ENCODE results near the gene EIPR1. TPM values are rescaled to one million over a fixed set of nuclear protein-coding genes. Genes with fewer than 3 reads are reported as not detected.

Gene EIPR1
- total and polyA plus RNA-seq, 2 of the 13 experiments (the other 11 are each of a cell fraction or from before 2014, with no cell fraction given) = 70.0 to 96.3 TPM

DNA sequence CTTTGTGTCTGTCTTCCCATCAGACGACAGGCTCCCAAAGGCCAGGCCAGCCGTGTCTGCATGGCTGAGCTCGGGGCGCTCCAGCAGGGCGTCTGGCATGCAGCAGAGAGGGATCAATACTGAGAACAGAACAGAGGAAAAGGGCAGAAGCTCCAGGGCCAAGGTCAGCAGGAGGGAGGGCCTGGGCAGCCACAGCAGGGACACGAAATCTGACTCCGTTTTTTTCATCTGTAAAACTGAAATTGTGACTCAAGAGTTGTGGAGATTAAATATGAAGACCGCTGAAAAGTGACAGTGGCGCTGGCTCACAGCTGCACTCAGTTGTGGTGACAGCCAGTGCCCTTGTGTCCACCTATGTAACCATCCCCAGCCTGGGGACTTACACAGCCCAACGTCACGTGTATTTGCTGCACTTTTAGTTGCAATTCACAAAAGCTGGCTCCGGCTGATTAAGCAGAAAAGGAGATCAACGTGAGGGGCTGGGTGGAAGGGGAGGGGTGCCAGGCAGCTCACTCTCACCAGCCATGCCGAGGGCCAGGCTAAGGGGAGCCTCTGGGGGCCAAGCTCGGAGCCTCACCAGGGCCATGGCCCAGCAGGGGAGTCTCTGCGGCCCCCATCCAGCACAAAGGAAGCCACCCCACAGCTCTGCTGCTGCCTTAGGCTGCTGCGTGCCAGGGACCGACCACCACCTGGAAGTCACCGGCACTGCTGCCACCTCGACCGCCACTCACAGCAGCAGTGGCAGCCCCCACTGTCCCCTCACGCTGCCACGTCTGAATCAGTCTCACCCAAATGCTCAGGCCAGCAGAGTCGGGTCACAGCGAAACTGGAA lies 74.7 kb downstream of the EIPR1 start (continued):
- TF ChIP-seq, protein P1, sequence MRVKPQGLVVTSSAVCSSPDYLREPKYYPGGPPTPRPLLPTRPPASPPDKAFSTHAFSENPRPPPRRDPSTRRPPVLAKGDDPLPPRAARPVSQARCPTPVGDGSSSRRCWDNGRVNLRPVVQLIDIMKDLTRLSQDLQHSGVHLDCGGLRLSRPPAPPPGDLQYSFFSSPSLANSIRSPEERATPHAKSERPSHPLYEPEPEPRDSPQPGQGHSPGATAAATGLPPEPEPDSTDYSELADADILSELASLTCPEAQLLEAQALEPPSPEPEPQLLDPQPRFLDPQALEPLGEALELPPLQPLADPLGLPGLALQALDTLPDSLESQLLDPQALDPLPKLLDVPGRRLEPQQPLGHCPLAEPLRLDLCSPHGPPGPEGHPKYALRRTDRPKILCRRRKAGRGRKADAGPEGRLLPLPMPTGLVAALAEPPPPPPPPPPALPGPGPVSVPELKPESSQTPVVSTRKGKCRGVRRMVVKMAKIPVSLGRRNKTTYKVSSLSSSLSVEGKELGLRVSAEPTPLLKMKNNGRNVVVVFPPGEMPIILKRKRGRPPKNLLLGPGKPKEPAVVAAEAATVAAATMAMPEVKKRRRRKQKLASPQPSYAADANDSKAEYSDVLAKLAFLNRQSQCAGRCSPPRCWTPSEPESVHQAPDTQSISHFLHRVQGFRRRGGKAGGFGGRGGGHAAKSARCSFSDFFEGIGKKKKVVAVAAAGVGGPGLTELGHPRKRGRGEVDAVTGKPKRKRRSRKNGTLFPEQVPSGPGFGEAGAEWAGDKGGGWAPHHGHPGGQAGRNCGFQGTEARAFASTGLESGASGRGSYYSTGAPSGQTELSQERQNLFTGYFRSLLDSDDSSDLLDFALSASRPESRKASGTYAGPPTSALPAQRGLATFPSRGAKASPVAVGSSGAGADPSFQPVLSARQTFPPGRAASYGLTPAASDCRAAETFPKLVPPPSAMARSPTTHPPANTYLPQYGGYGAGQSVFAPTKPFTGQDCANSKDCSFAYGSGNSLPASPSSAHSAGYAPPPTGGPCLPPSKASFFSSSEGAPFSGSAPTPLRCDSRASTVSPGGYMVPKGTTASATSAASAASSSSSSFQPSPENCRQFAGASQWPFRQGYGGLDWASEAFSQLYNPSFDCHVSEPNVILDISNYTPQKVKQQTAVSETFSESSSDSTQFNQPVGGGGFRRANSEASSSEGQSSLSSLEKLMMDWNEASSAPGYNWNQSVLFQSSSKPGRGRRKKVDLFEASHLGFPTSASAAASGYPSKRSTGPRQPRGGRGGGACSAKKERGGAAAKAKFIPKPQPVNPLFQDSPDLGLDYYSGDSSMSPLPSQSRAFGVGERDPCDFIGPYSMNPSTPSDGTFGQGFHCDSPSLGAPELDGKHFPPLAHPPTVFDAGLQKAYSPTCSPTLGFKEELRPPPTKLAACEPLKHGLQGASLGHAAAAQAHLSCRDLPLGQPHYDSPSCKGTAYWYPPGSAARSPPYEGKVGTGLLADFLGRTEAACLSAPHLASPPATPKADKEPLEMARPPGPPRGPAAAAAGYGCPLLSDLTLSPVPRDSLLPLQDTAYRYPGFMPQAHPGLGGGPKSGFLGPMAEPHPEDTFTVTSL (CRISPR knock-in tag; IDR thresholded peaks at IDR 0.05; ENCODE audit: borderline replicate concordance) = 0 out of 2 replicates have a peak, but pooled peaks have one; percentile 16
- TF ChIP-seq, protein P2, sequence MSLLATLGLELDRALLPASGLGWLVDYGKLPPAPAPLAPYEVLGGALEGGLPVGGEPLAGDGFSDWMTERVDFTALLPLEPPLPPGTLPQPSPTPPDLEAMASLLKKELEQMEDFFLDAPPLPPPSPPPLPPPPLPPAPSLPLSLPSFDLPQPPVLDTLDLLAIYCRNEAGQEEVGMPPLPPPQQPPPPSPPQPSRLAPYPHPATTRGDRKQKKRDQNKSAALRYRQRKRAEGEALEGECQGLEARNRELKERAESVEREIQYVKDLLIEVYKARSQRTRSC (CRISPR knock-in tag; IDR thresholded peaks at IDR 0.05; ENCODE audit: low read depth) = no peak
- no peak; the same call in 1 of the 2 replicates for TF ChIP-seq PHF8 (CRISPR knock-in tag; IDR thresholded peaks at IDR 0.05)
- no peak for TF ChIP-seq SNAI1 (CRISPR knock-in tag; IDR thresholded peaks at IDR 0.05; ENCODE audit: borderline replicate concordance)
- TF ChIP-seq CREM (IDR thresholded peaks at IDR 0.05) = no peak
- TF ChIP-seq CREM (CRISPR knock-in tag; IDR thresholded peaks at IDR 0.05) = no peak
- no peak for TF ChIP-seq ZNF329 (CRISPR knock-in tag; IDR thresholded peaks at IDR 0.05; ENCODE audit: low read depth)
- TF ChIP-seq, protein P3, sequence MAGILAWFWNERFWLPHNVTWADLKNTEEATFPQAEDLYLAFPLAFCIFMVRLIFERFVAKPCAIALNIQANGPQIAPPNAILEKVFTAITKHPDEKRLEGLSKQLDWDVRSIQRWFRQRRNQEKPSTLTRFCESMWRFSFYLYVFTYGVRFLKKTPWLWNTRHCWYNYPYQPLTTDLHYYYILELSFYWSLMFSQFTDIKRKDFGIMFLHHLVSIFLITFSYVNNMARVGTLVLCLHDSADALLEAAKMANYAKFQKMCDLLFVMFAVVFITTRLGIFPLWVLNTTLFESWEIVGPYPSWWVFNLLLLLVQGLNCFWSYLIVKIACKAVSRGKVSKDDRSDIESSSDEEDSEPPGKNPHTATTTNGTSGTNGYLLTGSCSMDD (CRISPR knock-in tag; IDR thresholded peaks at IDR 0.05) = no peak
- no peak for TF ChIP-seq ZNF549 (CRISPR knock-in tag; IDR thresholded peaks at IDR 0.05)
- peak; percentile 34; the same call in 1 of the 2 replicates for TF ChIP-seq DPF2 (CRISPR knock-in tag; IDR thresholded peaks at IDR 0.05; ENCODE audit: borderline replicate concordance, low read depth)
- TF ChIP-seq, protein P4, sequence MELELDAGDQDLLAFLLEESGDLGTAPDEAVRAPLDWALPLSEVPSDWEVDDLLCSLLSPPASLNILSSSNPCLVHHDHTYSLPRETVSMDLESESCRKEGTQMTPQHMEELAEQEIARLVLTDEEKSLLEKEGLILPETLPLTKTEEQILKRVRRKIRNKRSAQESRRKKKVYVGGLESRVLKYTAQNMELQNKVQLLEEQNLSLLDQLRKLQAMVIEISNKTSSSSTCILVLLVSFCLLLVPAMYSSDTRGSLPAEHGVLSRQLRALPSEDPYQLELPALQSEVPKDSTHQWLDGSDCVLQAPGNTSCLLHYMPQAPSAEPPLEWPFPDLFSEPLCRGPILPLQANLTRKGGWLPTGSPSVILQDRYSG (CRISPR knock-in tag; IDR thresholded peaks at IDR 0.05) = no peak
- TF ChIP-seq, protein P5, sequence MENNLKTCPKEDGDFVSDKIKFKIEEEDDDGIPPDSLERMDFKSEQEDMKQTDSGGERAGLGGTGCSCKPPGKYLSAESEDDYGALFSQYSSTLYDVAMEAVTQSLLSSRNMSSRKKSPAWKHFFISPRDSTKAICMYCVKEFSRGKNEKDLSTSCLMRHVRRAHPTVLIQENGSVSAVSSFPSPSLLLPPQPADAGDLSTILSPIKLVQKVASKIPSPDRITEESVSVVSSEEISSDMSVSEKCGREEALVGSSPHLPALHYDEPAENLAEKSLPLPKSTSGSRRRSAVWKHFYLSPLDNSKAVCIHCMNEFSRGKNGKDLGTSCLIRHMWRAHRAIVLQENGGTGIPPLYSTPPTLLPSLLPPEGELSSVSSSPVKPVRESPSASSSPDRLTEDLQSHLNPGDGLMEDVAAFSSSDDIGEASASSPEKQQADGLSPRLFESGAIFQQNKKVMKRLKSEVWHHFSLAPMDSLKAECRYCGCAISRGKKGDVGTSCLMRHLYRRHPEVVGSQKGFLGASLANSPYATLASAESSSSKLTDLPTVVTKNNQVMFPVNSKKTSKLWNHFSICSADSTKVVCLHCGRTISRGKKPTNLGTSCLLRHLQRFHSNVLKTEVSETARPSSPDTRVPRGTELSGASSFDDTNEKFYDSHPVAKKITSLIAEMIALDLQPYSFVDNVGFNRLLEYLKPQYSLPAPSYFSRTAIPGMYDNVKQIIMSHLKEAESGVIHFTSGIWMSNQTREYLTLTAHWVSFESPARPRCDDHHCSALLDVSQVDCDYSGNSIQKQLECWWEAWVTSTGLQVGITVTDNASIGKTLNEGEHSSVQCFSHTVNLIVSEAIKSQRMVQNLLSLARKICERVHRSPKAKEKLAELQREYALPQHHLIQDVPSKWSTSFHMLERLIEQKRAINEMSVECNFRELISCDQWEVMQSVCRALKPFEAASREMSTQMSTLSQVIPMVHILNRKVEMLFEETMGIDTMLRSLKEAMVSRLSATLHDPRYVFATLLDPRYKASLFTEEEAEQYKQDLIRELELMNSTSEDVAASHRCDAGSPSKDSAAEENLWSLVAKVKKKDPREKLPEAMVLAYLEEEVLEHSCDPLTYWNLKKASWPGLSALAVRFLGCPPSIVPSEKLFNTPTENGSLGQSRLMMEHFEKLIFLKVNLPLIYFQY (CRISPR knock-in tag; IDR thresholded peaks at IDR 0.05; ENCODE audit: borderline replicate concordance) = no peak
- 0 out of 2 replicates have a peak, but pooled peaks have one; percentile 27 for TF ChIP-seq ZNF343 (CRISPR knock-in tag; IDR thresholded peaks at IDR 0.05)
- no peak for TF ChIP-seq ZNF337 (CRISPR knock-in tag; IDR thresholded peaks at IDR 0.05; ENCODE audit: borderline replicate concordance, low read depth)
- no peak for TF ChIP-seq RORA (CRISPR knock-in tag; IDR thresholded peaks at IDR 0.05)

Measured in HepG2 (cell line).